HG03175 (cell line): ENCODE measurements around the gene TRMT112.
A peak's percentile ranks its signal among the peaks of the same experiment; 100 is the strongest.

ENCODE experiments used
- ATAC-seq: cut with Tn5 transposase; IDR thresholded peaks from one replicate; pipeline ENCODE4 v1.9.1; 2021; ENCODE audit warnings: mild to moderate bottlenecking, moderate library complexity; ENCODE audit not compliant: unreplicated experiment

TRMT112 gene

GRCh38 chr11:64296830-64297698, 20.3 kb downstream of the TRMT112 start:
- ATAC-seq: no peak

- no peak for ATAC-seq
Measured at GRCh38 chr11:64296236-64296635, 21.1 kb downstream of the TRMT112 start.

- ATAC-seq: no peak
Measured at GRCh38 chr11:64295760-64296159, 21.6 kb downstream of the TRMT112 start.

GRCh38 chr11:64294774-64295173, 22.6 kb downstream of the TRMT112 start:
- ATAC-seq: no peak

- no peak for ATAC-seq
Measured at GRCh38 chr11:64292460-64293254, 24.7 kb downstream of the TRMT112 start.

- no peak for ATAC-seq
Measured at GRCh38 chr11:64291752-64292459, 25.5 kb downstream of the TRMT112 start.

GRCh38 chr11:64291262-64291751, 26.1 kb downstream of the TRMT112 start, which contains the start of gene KCNK4:
KCNK4 (plus strand) TSS chr11:64291302; CDS start chr11:64293019, 1,717 bp downstream.
- ATAC-seq: no peak

- no peak for ATAC-seq
Measured at GRCh38 chr11:64290352-64291261, 26.8 kb downstream of the TRMT112 start.

GRCh38 chr11:64289002-64289564, 28.3 kb downstream of the TRMT112 start:
- ATAC-seq: no peak

GRCh38 chr11:64288353-64288750, 29.0 kb downstream of the TRMT112 start:
- no peak for ATAC-seq

GRCh38 chr11:64287676-64288352, 29.5 kb downstream of the TRMT112 start:
- no peak for ATAC-seq

GRCh38 chr11:64286801-64287159, 30.6 kb downstream of the TRMT112 start:
- ATAC-seq: no peak

- ATAC-seq: no peak
Measured at GRCh38 chr11:64285885-64286800, 31.2 kb downstream of the TRMT112 start.

GRCh38 chr11:64284962-64285884, 32.1 kb downstream of the TRMT112 start, which contains the start of gene GPR137:
GPR137 (plus strand) TSS chr11:64285848; CDS start chr11:64286525, 677 bp downstream.
- peak; percentile 66 for ATAC-seq

- peak; percentile 77 for ATAC-seq
Measured at GRCh38 chr11:64284048-64284961, 33.1 kb downstream of the TRMT112 start, which contains the start of gene BAD. BAD (minus strand) TSS chr11:64284665; CDS start chr11:64284368, 297 bp downstream.

- ATAC-seq: no peak
Measured at GRCh38 chr11:64283092-64283491, 34.3 kb downstream of the TRMT112 start.
